Activated T-helper 1 cell treated with anti-CD3 and anti-CD28 coated beads, Interleukin-2, amount 50 U/mL, for 16 hours (primary cell): Measurements from ENCODE around the gene GATA2.

Experiments used
- DNase-seq, 2 donors: peaks; one replicate each; pipeline ENCODE4 v3.0.0-alpha.2; 2020; ENCODE audit warnings: low read depth in 1 of 2, low spot score in 1 of 2

The GATA2 gene

GRCh38 chr3:128435058-128435457, 57.9 kb downstream of the GATA2 start:
- no peak for DNase-seq

GRCh38 chr3:128434524-128434923, 58.5 kb downstream of the GATA2 start:
- DNase-seq, result no peak

GRCh38 chr3:128433837-128434165, 59.2 kb downstream of the GATA2 start:
- no peak for DNase-seq

GRCh38 chr3:128432971-128433836, 59.8 kb downstream of the GATA2 start:
- no peak for DNase-seq

- no peak for DNase-seq
Observed at GRCh38 chr3:128432301-128432970, 60.6 kb downstream of the GATA2 start.

- DNase-seq, result no peak
Observed at GRCh38 chr3:128431803-128432300, 61.1 kb downstream of the GATA2 start.

- DNase-seq, result no peak
Observed at GRCh38 chr3:128430731-128431130, 62.3 kb downstream of the GATA2 start.

GRCh38 chr3:128430301-128430700, 62.7 kb downstream of the GATA2 start:
- DNase-seq, result no peak

- no peak for DNase-seq
Observed at GRCh38 chr3:128429751-128430150, 63.2 kb downstream of the GATA2 start.
